SK-N-SH treated with all-trans-retinoic acid at 6 μM for 48 hours (cell line): ENCODE data around the gene MPLKIP.
"Not testable (repeated sequence)": the region's sequence is repeated elsewhere in the genome, so short reads cannot be mapped to it uniquely, and the experiment has no call there.

Source experiments
- ATAC-seq: fragments of 200-7000 bp; cut with Tn5 transposase; 3 replicates; pipeline ENCODE4 v1.9.1; 2020; ENCODE audit warnings: mild to moderate bottlenecking, moderate library complexity
- ARNTL ChIP-seq: fragments of 450-650 bp; formaldehyde crosslinking; IDR thresholded peaks from 2 replicates; pipeline ENCODE4 v1.5.0; 2020; ENCODE audit warnings: low read depth, mild to moderate bottlenecking, moderate library complexity, borderline replicate concordance
- CSDC2 ChIP-seq: fragments of 250-450 bp; sonication (Bioruptor Pico); IDR thresholded peaks from 2 replicates; pipeline ENCODE4 v1.5.0; 2020; ENCODE audit warnings: mild to moderate bottlenecking, moderate library complexity
- ESRRG ChIP-seq: fragments of 250-450 bp; sonication (Bioruptor Pico); IDR thresholded peaks from 2 replicates; pipeline ENCODE4 v1.6.1; 2021; ENCODE audit warnings: mild to moderate bottlenecking
- GLIS3 ChIP-seq: fragments of 250-450 bp; sonication (Bioruptor Pico); IDR thresholded peaks from 2 replicates; pipeline ENCODE4 v1.5.0; 2020; ENCODE audit warnings: mild to moderate bottlenecking, moderate library complexity
- ISL1 ChIP-seq: fragments of 250-450 bp; sonication (Bioruptor Pico); IDR thresholded peaks from 2 replicates; pipeline ENCODE4 v2.1.2; 2022; ENCODE audit warnings: mild to moderate bottlenecking, moderate library complexity
- OSR1 ChIP-seq: fragments of 250-450 bp; sonication (Bioruptor Pico); IDR thresholded peaks from 2 replicates; pipeline ENCODE4 v1.8.0; 2022; ENCODE audit warnings: moderate library complexity, mild to moderate bottlenecking, inconsistent platforms
- RARB ChIP-seq: fragments of 250-450 bp; sonication (Bioruptor Pico); IDR thresholded peaks from 2 replicates; pipeline ENCODE4 v1.8.0; 2021; ENCODE audit warnings: mild to moderate bottlenecking, moderate library complexity
- SNAI2 ChIP-seq: fragments of 250-450 bp; sonication (Bioruptor Pico); IDR thresholded peaks from 2 replicates; pipeline ENCODE4 v1.5.0; 2020; ENCODE audit warnings: mild to moderate bottlenecking, moderate library complexity
- TCF4 ChIP-seq: fragments of 250-450 bp; sonication (Bioruptor Pico); IDR thresholded peaks from 2 replicates; pipeline ENCODE4 v1.8.0; 2021; ENCODE audit warnings: mild to moderate bottlenecking, moderate library complexity, borderline replicate concordance
- TOX ChIP-seq: fragments of 250-450 bp; sonication (Bioruptor Pico); IDR thresholded peaks from 2 replicates; pipeline ENCODE4 v1.8.0; 2021; ENCODE audit warnings: mild to moderate bottlenecking, moderate library complexity, borderline replicate concordance
- ZFP3 ChIP-seq: fragments of 250-450 bp; sonication (Bioruptor Pico); IDR thresholded peaks from 2 replicates; pipeline ENCODE4 v1.5.0; 2020; ENCODE audit warnings: mild to moderate bottlenecking, moderate library complexity
- ZFP30 ChIP-seq: fragments of 450-650 bp; formaldehyde crosslinking; IDR thresholded peaks from 2 replicates; pipeline ENCODE4 v1.5.0; 2022; ENCODE audit warnings: mild to moderate bottlenecking, moderate library complexity
- ZNF565 ChIP-seq: fragments of 450-650 bp; formaldehyde crosslinking; conservative IDR thresholded peaks from 2 replicates; pipeline ENCODE4 v1.5.0; 2020; ENCODE audit warnings: low read depth, mild to moderate bottlenecking, moderate library complexity
- ZNF8 ChIP-seq: fragments of 450-650 bp; formaldehyde crosslinking; IDR thresholded peaks from 2 replicates; pipeline ENCODE4 v1.5.0; 2020; ENCODE audit warnings: mild to moderate bottlenecking, moderate library complexity
- TF ChIP-seq, protein P1 (sequence below): fragments of 250-450 bp; sonication (Bioruptor Pico); IDR thresholded peaks from 2 replicates; pipeline ENCODE4 v1.5.1; 2020; ENCODE audit warnings: low read depth, mild to moderate bottlenecking, moderate library complexity
- TF ChIP-seq, protein P2 (sequence below): fragments of 250-450 bp; sonication (Bioruptor Pico); IDR thresholded peaks from 2 replicates; pipeline ENCODE4 v1.5.0; 2020; ENCODE audit warnings: mild to moderate bottlenecking, moderate library complexity
- TF ChIP-seq, protein P3 (sequence below): fragments of 250-450 bp; sonication (Bioruptor Pico); IDR thresholded peaks from 2 replicates; pipeline ENCODE4 v1.8.0; 2020; ENCODE audit warnings: mild to moderate bottlenecking, moderate library complexity, borderline replicate concordance
- TF ChIP-seq, protein P4 (sequence below): fragments of 250-450 bp; sonication (Bioruptor Pico); IDR thresholded peaks from 2 replicates; pipeline ENCODE4 v1.8.0; 2021; ENCODE audit warnings: low read depth, mild to moderate bottlenecking, moderate library complexity, borderline replicate concordance

MPLKIP gene

DNA sequence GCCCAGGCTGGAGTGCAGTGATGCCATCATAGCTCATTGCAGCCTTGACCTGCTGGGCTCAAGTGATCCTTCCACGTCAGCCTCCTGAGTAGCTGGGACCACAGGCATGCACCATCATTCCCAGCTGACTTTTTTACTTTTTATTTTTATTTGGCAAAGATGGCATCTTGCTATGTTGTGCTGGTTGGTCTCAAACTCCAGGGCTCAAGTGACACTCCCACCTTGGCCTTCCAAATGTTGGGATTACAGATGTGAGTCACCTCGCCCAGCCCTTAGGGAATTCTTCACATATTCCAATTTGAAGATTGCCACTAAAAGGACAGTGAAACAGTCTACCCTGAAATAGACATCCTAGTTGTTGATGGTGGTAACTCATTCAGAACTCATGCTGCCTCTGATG is 28.1 kb upstream of the MPLKIP start (continued):
- TF ChIP-seq, protein P1, sequence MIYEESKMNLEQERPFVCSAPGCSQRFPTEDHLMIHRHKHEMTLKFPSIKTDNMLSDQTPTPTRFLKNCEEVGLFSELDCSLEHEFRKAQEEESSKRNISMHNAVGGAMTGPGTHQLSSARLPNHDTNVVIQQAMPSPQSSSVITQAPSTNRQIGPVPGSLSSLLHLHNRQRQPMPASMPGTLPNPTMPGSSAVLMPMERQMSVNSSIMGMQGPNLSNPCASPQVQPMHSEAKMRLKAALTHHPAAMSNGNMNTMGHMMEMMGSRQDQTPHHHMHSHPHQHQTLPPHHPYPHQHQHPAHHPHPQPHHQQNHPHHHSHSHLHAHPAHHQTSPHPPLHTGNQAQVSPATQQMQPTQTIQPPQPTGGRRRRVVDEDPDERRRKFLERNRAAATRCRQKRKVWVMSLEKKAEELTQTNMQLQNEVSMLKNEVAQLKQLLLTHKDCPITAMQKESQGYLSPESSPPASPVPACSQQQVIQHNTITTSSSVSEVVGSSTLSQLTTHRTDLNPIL (CRISPR knock-in tag), result no peak
- no peak for TF ChIP-seq ZFP3 (CRISPR knock-in tag)

DNA sequence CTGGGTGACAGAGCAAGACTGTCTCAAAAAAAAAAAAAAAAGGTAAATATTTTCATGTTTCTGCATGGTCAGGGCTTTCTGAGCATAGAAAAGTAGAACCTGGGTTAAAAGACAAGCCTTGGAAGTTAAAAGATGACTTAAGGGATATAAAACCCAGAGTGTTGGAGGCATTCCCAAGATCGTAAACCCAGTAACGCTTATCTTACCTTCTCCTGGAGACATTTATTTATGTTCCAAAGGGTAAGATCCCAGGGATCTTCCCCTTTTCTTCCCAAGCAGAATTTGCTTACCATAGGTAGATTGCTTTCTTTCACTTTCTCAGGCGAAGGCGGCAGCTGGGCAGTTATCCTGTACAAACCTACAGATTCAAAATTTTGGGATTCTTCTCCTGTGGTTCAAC is 22.6 kb upstream of the MPLKIP start:
- no peak for ATAC-seq
- TF ChIP-seq SNAI2 (CRISPR knock-in tag), result no peak
- TF ChIP-seq ZFP30 (CRISPR knock-in tag), result no peak

DNA sequence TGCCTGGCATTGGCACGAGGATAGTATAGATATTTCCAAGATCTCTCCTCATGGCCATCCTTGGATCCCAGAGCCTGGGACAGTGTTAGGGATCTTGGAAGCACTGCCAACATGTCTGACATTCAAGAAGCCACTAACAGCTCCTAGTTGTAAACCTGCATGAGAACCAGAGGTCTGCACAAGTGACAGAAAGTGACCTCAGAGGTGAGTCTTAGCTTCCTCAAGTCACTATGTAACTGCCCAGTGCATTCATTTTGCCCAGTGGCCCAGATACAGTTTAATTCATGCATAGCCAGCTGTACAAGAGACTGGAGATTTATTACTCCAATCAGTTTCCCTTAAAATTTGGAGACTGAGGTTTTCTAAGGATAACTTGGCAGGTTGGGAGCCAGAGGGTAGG is 17.1 kb upstream of the MPLKIP start:
- no peak for TF ChIP-seq SNAI2 (CRISPR knock-in tag)
- TF ChIP-seq ZNF8 (CRISPR knock-in tag), result no peak
- TF ChIP-seq, protein P2, sequence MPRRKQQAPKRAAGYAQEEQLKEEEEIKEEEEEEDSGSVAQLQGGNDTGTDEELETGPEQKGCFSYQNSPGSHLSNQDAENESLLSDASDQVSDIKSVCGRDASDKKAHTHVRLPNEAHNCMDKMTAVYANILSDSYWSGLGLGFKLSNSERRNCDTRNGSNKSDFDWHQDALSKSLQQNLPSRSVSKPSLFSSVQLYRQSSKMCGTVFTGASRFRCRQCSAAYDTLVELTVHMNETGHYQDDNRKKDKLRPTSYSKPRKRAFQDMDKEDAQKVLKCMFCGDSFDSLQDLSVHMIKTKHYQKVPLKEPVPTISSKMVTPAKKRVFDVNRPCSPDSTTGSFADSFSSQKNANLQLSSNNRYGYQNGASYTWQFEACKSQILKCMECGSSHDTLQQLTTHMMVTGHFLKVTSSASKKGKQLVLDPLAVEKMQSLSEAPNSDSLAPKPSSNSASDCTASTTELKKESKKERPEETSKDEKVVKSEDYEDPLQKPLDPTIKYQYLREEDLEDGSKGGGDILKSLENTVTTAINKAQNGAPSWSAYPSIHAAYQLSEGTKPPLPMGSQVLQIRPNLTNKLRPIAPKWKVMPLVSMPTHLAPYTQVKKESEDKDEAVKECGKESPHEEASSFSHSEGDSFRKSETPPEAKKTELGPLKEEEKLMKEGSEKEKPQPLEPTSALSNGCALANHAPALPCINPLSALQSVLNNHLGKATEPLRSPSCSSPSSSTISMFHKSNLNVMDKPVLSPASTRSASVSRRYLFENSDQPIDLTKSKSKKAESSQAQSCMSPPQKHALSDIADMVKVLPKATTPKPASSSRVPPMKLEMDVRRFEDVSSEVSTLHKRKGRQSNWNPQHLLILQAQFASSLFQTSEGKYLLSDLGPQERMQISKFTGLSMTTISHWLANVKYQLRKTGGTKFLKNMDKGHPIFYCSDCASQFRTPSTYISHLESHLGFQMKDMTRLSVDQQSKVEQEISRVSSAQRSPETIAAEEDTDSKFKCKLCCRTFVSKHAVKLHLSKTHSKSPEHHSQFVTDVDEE, result no peak
- no peak for TF ChIP-seq CSDC2
- TF ChIP-seq TOX (CRISPR knock-in tag), result no peak
- no peak for TF ChIP-seq OSR1 (CRISPR knock-in tag)
- TF ChIP-seq, protein P1 (CRISPR knock-in tag), result no peak
- TF ChIP-seq ESRRG (CRISPR knock-in tag), result no peak
- TF ChIP-seq TCF4 (CRISPR knock-in tag), result no peak
- no peak for TF ChIP-seq ISL1 (CRISPR knock-in tag)
- TF ChIP-seq GLIS3 (CRISPR knock-in tag), result no peak
- TF ChIP-seq, protein P3, sequence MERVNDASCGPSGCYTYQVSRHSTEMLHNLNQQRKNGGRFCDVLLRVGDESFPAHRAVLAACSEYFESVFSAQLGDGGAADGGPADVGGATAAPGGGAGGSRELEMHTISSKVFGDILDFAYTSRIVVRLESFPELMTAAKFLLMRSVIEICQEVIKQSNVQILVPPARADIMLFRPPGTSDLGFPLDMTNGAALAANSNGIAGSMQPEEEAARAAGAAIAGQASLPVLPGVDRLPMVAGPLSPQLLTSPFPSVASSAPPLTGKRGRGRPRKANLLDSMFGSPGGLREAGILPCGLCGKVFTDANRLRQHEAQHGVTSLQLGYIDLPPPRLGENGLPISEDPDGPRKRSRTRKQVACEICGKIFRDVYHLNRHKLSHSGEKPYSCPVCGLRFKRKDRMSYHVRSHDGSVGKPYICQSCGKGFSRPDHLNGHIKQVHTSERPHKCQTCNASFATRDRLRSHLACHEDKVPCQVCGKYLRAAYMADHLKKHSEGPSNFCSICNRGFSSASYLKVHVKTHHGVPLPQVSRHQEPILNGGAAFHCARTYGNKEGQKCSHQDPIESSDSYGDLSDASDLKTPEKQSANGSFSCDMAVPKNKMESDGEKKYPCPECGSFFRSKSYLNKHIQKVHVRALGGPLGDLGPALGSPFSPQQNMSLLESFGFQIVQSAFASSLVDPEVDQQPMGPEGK (CRISPR knock-in tag), result no peak
- TF ChIP-seq ZNF565 (CRISPR knock-in tag), result no peak
- TF ChIP-seq ZFP3 (CRISPR knock-in tag), result no peak
- TF ChIP-seq ARNTL (CRISPR knock-in tag), result no peak
- no peak for TF ChIP-seq RARB (CRISPR knock-in tag)
- TF ChIP-seq, protein P4, sequence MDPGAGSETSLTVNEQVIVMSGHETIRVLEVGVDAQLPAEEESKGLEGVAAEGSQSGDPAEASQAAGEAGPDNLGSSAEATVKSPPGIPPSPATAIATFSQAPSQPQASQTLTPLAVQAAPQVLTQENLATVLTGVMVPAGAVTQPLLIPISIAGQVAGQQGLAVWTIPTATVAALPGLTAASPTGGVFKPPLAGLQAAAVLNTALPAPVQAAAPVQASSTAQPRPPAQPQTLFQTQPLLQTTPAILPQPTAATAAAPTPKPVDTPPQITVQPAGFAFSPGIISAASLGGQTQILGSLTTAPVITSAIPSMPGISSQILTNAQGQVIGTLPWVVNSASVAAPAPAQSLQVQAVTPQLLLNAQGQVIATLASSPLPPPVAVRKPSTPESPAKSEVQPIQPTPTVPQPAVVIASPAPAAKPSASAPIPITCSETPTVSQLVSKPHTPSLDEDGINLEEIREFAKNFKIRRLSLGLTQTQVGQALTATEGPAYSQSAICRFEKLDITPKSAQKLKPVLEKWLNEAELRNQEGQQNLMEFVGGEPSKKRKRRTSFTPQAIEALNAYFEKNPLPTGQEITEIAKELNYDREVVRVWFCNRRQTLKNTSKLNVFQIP (CRISPR knock-in tag), result no peak
- TF ChIP-seq, all 23 proteins: peak for 0
- no peak for ATAC-seq

DNA sequence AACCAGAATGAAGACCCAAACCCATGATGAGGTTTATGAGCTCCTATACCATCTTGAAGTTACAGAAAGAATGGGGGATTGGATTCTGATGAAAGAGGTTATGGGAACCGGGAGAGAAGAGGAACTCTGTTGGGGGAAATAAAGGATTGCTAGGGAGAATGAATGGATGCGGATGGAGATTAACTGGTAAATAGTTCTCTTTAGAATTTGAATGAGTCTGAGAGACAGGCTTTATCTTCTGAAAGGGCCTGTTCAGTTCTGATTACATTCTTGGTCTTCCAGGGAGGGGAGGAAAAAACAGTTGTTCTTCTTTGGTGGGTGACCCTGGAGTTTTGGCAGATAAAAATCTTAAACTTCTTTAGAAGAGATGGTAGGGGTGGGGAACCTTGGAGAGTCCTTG is 14.2 kb upstream of the MPLKIP start:
- ATAC-seq, result no peak
- no peak for TF ChIP-seq CSDC2

DNA sequence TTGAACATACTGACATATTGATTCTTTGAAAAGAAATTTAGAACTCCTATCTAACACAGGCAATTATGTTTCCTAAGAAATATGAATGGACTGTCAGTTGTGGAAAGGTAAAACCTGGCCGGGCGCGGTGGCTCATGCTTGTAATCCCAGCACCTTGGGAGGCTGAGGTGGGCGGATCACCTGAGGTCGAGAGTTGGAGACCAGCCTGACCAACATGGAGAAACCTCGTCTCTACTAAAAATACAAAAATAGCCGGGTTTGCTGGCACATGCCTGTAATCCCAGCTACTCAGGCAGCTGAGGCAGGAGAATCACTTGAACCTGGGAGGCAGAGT is 13.8 kb upstream of the MPLKIP start:
- ATAC-seq, result not testable (repeated sequence)
